GM21447 (cell line): ENCODE results near the gene CCDC73.
"Not testable (repeated sequence)": the region's sequence is repeated elsewhere in the genome, so short reads cannot be mapped to it uniquely, and the experiment has no call there.

Source experiments
- ATAC-seq: cut with Tn5 transposase; IDR thresholded peaks from one replicate; pipeline ENCODE4 v1.9.1; 2021; ENCODE audit not compliant: unreplicated experiment

CCDC73 gene

GRCh38 chr11:32597921-32598320, 196.5 kb downstream of the CCDC73 start:
- ATAC-seq = no peak

- ATAC-seq = not testable (repeated sequence)
These were observed 198.3 kb downstream of the CCDC73 start for GRCh38 chr11:32596114-32596513.

GRCh38 chr11:32594272-32594671, 200.2 kb downstream of the CCDC73 start:
- ATAC-seq = no peak

GRCh38 chr11:32586576-32587190, 207.8 kb downstream of the CCDC73 start:
- no peak for ATAC-seq

- no peak for ATAC-seq
These were observed 209.5 kb downstream of the CCDC73 start for GRCh38 chr11:32584921-32585320.

GRCh38 chr11:32583459-32584271, 210.8 kb downstream of the CCDC73 start, which contains the start of gene EIF3M:
Gene EIF3M, plus strand, starts transcription at chr11:32583831. Its CDS starts 57 bp downstream, at chr11:32583888.
- ATAC-seq = peak; percentile 93

GRCh38 chr11:32581556-32581955, 212.9 kb downstream of the CCDC73 start:
- no peak for ATAC-seq

GRCh38 chr11:32580967-32581366, 213.5 kb downstream of the CCDC73 start:
- no peak for ATAC-seq

- no peak for ATAC-seq
These were observed 218.0 kb downstream of the CCDC73 start for GRCh38 chr11:32576456-32576855.

GRCh38 chr11:32575070-32575469, 219.4 kb downstream of the CCDC73 start:
- ATAC-seq = no peak

- ATAC-seq = no peak
These were observed 220.0 kb downstream of the CCDC73 start for GRCh38 chr11:32574421-32574820.

- no peak for ATAC-seq
These were observed 221.2 kb downstream of the CCDC73 start for GRCh38 chr11:32573228-32573627.

GRCh38 chr11:32571039-32571438, 223.4 kb downstream of the CCDC73 start:
- no peak for ATAC-seq

- no peak for ATAC-seq
These were observed 225.1 kb downstream of the CCDC73 start for GRCh38 chr11:32569313-32569881.

- no peak for ATAC-seq
These were observed 227.3 kb downstream of the CCDC73 start for GRCh38 chr11:32567154-32567553.

- ATAC-seq = no peak
These were observed 227.9 kb downstream of the CCDC73 start for GRCh38 chr11:32566517-32566916.

GRCh38 chr11:32563600-32563959, 230.9 kb downstream of the CCDC73 start:
- ATAC-seq = no peak

GRCh38 chr11:32562839-32563599, 231.4 kb downstream of the CCDC73 start:
- ATAC-seq = no peak

GRCh38 chr11:32561835-32562234, 232.6 kb downstream of the CCDC73 start:
- ATAC-seq = no peak

GRCh38 chr11:32555895-32556294, 238.6 kb downstream of the CCDC73 start:
- ATAC-seq = no peak

- ATAC-seq = no peak
These were observed 239.4 kb downstream of the CCDC73 start for GRCh38 chr11:32555091-32555490.
